Measurements from ENCODE around the gene LRRC25. TPM values are rescaled to one million over a fixed set of nuclear protein-coding genes. Genes with fewer than 3 reads are reported as not detected.
"Not testable (repeated sequence)": the region's sequence is repeated elsewhere in the genome, so short reads cannot be mapped to it uniquely, and the experiment has no call there.

Gene LRRC25
- total RNA-seq, 1 donor from 2014 or later, result not detected

DNA sequence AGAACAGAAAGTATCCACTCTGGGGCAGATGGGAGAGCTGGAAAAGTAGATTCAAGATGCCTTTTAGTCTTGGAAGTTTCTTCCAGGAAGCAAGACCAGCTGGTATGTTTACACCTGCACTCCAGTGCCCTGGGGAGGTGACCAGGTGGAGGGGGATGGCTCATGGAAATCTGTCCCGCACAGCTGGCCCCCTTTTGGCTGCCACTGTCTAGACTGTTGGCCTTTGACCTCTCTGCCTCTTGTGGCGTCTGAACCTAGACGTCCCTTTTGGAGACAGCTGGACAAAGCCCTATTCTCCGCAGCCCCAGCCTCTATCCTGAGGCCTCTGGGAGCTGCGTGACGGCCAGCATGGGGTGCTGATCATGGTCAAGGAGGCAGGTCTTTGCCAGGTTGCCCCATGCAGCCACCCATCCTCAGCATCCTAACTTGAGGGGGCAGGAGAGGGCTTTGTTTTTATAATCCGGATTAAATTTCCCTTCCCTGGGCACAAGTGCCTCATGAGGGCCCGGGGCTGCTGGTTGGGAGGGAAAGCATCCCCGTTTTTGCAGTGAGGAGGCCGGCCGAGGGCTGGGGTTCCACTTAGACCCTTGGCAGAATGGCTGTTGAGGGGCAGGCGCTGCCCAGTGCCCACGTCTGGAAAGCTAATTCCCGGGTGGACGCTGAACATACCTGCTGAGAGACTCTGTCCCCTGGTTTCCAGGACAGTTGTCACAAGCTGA, 28.8 kb downstream of the LRRC25 start:
- Mint-ChIP-seq H3K4me1 (peaks cover 34% of the 10 kb centered on the region), H3K4me3 (no peak overlapping the region), H3K9me3 (no peaks in the 10 kb centered on the region), H3K27ac (peak overlapping the region; percentile 25), H3K27me3 (ENCODE audit: low read depth) (no peaks in the 10 kb centered on the region), H3K36me3 (peaks cover 1% of the 10 kb centered on the region)
- TF ChIP-seq CTCF (IDR thresholded peaks at IDR 0.05; ENCODE audit: unreplicated experiment), result no peak
- no peak for DNase-seq (ENCODE audit: low spot score in 2 of 2, unreplicated experiment in 2 of 2)

- peaks cover 43% of the 10 kb centered on the region for H3K4me1 Mint-ChIP-seq
- no peak for DNase-seq (ENCODE audit: low spot score in 2 of 2, unreplicated experiment in 2 of 2)
- peak overlapping the region; percentile 97 for H3K27ac Mint-ChIP-seq
- H3K27me3 Mint-ChIP-seq (ENCODE audit: low read depth), result no peaks in the 10 kb centered on the region
- H3K4me3 Mint-ChIP-seq, result no peak overlapping the region
- H3K36me3 Mint-ChIP-seq, result peaks cover 9% of the 10 kb centered on the region
- TF ChIP-seq CTCF (IDR thresholded peaks at IDR 0.05; ENCODE audit: unreplicated experiment), result no peak
- H3K9me3 Mint-ChIP-seq, result peaks cover 3% of the 10 kb centered on the region
These were observed 31.4 kb downstream of the LRRC25 start for GRCh38 chr19:18366021-18366435.

GRCh38 chr19:18364826-18365528, 32.4 kb downstream of the LRRC25 start:
- peaks cover 10% of the 10 kb centered on the region for H3K36me3 Mint-ChIP-seq
- peak; percentile 75 to 80 for DNase-seq (ENCODE audit: low spot score in 2 of 2, unreplicated experiment in 2 of 2)
- H3K27me3 Mint-ChIP-seq (ENCODE audit: low read depth), result no peaks in the 10 kb centered on the region
- H3K9me3 Mint-ChIP-seq, result peaks cover 3% of the 10 kb centered on the region
- peaks cover 43% of the 10 kb centered on the region for H3K4me1 Mint-ChIP-seq
- TF ChIP-seq CTCF (IDR thresholded peaks at IDR 0.05; ENCODE audit: unreplicated experiment), result no peak
- no peak overlapping the region for H3K4me3 Mint-ChIP-seq
- H3K27ac Mint-ChIP-seq, result peak overlapping the region; percentile 97

DNA sequence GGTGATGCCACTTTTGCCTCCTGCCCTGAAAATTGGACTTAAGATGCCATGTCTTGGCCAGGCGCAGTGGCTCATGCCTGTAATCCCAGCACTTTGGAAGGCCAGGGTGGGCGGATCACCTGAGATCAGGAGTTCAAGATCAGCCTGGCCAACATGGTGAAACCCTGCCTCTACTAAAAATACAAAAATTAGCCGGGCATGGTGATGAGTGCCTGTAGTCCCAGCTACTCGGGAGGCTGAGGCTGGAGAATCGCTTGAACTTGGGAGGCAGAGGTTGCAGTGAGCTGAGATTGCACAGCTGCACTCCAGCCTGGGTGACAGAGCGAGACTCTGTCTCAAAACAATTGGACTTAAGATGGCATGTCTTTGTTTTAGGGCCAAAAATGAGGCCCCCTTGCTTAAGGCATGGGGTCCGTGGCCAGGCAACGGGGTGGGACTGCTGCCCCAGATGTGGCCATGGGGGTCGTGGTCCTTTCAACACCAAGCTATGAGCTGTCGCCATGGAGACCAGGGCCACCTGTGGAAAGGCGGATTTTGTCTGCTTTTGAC, 33.1 kb downstream of the LRRC25 start:
- H3K4me3 Mint-ChIP-seq; DNase-seq (ENCODE audit: low spot score in 2 of 2, unreplicated experiment in 2 of 2): not testable (repeated sequence)
- peak overlapping the region; percentile 97 for H3K27ac Mint-ChIP-seq

DNA sequence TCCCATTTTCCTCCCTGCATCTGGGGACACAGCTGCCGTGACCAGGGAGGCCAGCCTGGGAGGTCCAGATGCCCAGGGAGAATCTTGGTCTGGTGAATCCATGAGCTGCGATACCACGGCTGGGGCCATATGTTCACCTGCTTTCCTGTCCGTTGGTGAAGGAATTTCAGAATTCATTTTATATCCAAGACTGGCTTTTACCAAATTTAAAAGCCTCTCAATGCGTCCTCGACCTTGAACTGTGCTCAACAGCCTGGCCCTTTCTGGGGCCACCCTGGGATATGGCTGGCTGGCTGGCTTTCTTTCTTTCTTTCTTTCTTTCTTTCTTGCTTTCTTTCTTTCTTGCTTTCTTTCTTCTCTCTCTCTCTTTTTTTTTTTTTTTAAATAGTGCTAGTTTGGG, 33.6 kb downstream of the LRRC25 start:
- peaks cover 41% of the 10 kb centered on the region for H3K4me1 Mint-ChIP-seq
- no peak overlapping the region for H3K4me3 Mint-ChIP-seq
- DNase-seq (ENCODE audit: low spot score in 2 of 2, unreplicated experiment in 2 of 2), result no peak
- H3K27ac Mint-ChIP-seq, result peak overlapping the region; percentile 97
- H3K36me3 Mint-ChIP-seq, result peaks cover 21% of the 10 kb centered on the region
- H3K27me3 Mint-ChIP-seq (ENCODE audit: low read depth), result no peaks in the 10 kb centered on the region
- H3K9me3 Mint-ChIP-seq, result peaks cover 3% of the 10 kb centered on the region
- TF ChIP-seq CTCF (IDR thresholded peaks at IDR 0.05; ENCODE audit: unreplicated experiment), result no peak

More for the DNA sequence above, 33.1 kb downstream of the LRRC25 start:
- H3K27me3 Mint-ChIP-seq (ENCODE audit: low read depth); H3K9me3 Mint-ChIP-seq: not testable (repeated sequence)
- Mint-ChIP-seq H3K4me1 (peaks cover 41% of the 10 kb centered on the region), H3K36me3 (peaks cover 16% of the 10 kb centered on the region)

Data from mesothelial cell of epicardium (in vitro differentiated cells).